ENCODE data around the gene HCN2. TPM values are rescaled to one million over a fixed set of nuclear protein-coding genes. Genes with fewer than 3 reads are reported as not detected.

Gene HCN2
- total and polyA plus RNA-seq, 7 donors: 0.04 to 0.13 (median 0.07) TPM; not detected in 3

DNA sequence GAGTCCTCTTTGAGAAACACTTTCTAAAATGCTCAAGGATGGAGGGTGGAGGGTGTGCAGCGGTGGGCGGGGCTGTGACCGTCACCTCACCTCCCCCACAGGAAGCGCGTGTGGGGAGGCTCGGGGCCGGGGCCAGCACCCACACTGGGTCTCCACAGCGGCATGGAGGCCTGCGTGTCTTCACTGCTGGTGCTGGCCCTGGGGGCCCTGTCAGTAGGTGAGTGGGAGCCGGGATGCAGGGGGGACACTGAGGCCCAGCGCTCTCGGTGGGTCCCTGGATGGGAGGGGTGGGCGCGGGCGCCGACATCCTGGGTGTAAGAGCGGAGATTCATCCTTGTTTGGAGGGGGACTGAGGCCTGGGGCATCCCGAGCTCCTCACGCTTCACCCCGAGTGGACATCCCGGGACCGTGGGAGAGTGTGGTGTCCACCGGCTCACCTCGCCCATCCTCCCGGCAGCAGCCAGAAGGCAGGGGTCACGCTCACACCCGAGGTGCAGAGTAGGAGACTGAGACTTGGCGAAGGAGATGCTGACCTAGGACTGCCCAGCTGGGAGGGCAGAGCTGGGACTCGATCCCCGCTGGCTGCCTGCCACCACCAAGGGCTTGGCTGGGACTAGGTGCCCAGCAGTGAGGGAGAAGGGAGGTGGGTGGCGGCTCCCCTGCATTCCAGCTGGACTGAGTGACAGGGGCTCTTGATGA lies 45.6 kb upstream of the HCN2 start, which contains the start of gene GZMM:
Gene GZMM, plus strand, starts transcription at position 144 of the 699 bp plus-strand sequence. Its CDS starts 19 bp downstream, at position 163.
- peaks cover 0 to 33% of the 10 kb centered on the region in 2 donors for H3K36me3 ChIP-seq (ENCODE audit: insufficient read depth in 1 of 2, low read depth in 1 of 2)
- no peak within 1 kb of the TSS for H3K27ac ChIP-seq
- no peaks in the 10 kb centered on the region for H3K4me1 ChIP-seq
- DNase-seq (no peak), ATAC-seq (peak in 3 of 4 donors; percentile 23 to 34 (median 34))
- no peaks in the 10 kb centered on the region for H3K27me3 ChIP-seq (ENCODE audit: insufficient read depth in 3 of 3, low read length in 2 of 3)
- H3K4me3 ChIP-seq: no peak within 1 kb of the TSS
- intact Hi-C loops (cut with DNase I): no loop called here
- no peaks in the 10 kb centered on the region for H3K9me3 ChIP-seq
- 47 to 57% (median 53%) methylated on average over 28 to 31 of the region's 31 CpGs for WGBS, 3 donors
- TF ChIP-seq, protein P1, sequence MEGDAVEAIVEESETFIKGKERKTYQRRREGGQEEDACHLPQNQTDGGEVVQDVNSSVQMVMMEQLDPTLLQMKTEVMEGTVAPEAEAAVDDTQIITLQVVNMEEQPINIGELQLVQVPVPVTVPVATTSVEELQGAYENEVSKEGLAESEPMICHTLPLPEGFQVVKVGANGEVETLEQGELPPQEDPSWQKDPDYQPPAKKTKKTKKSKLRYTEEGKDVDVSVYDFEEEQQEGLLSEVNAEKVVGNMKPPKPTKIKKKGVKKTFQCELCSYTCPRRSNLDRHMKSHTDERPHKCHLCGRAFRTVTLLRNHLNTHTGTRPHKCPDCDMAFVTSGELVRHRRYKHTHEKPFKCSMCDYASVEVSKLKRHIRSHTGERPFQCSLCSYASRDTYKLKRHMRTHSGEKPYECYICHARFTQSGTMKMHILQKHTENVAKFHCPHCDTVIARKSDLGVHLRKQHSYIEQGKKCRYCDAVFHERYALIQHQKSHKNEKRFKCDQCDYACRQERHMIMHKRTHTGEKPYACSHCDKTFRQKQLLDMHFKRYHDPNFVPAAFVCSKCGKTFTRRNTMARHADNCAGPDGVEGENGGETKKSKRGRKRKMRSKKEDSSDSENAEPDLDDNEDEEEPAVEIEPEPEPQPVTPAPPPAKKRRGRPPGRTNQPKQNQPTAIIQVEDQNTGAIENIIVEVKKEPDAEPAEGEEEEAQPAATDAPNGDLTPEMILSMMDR (IDR thresholded peaks at IDR 0.05): no peak

DNA sequence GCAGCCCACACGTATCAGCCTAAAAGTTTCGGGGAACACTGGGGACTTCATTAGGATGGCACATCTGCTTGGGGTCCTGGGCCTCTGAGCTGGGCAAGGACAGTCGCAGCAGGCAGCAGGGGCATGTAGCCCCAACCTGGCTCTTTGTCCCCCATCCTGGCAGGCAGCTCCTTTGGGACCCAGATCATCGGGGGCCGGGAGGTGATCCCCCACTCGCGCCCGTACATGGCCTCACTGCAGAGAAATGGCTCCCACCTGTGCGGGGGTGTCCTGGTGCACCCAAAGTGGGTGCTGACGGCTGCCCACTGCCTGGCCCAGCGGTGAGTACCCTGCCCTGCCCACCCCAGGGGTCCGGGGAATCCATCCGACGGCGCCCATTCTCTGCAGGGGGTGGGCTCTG lies 42.6 kb upstream of the HCN2 start:
- TF ChIP-seq, protein P1 (IDR thresholded peaks at IDR 0.05): no peak
- no peak for ATAC-seq
- Histone ChIP-seq H3K4me3 (no peak overlapping the region), H3K27me3 (ENCODE audit: insufficient read depth in 3 of 3, low read length in 2 of 3) (peaks cover 0 to 3% (median 0%) of the 10 kb centered on the region in 3 donors), H3K27ac (no peak overlapping the region), H3K4me1 (no peaks in the 10 kb centered on the region), H3K36me3 (ENCODE audit: insufficient read depth in 1 of 2, low read depth in 1 of 2) (peaks cover 0 to 11% of the 10 kb centered on the region in 2 donors), H3K9me3 (no peaks in the 10 kb centered on the region)
- WGBS, 3 donors: 81 to 85% (median 83%) methylated on average over 15 of the region's 15 CpGs
- DNase-seq: no peak
- intact Hi-C loops (cut with DNase I): no loop called here

GRCh38 chr19:547836-548720 lies 41.6 kb upstream of the HCN2 start:
- Histone ChIP-seq H3K4me3 (no peak overlapping the region), H3K9me3 (no peaks in the 10 kb centered on the region), H3K27me3 (ENCODE audit: insufficient read depth in 3 of 3, low read length in 2 of 3) (peaks cover 0 to 3% (median 0%) of the 10 kb centered on the region in 3 donors), H3K27ac (no peak overlapping the region), H3K36me3 (ENCODE audit: insufficient read depth in 1 of 2, low read depth in 1 of 2) (peaks cover 0 to 2% of the 10 kb centered on the region in 2 donors), H3K4me1 (no peaks in the 10 kb centered on the region)
- intact Hi-C loops (cut with DNase I): no loop called here
- ATAC-seq (no peak), DNase-seq (no peak)
- TF ChIP-seq, protein P1 (IDR thresholded peaks at IDR 0.05): no peak
- 79 to 82% (median 80%) methylated on average over 25 to 26 of the region's 26 CpGs for WGBS, 3 donors

DNA sequence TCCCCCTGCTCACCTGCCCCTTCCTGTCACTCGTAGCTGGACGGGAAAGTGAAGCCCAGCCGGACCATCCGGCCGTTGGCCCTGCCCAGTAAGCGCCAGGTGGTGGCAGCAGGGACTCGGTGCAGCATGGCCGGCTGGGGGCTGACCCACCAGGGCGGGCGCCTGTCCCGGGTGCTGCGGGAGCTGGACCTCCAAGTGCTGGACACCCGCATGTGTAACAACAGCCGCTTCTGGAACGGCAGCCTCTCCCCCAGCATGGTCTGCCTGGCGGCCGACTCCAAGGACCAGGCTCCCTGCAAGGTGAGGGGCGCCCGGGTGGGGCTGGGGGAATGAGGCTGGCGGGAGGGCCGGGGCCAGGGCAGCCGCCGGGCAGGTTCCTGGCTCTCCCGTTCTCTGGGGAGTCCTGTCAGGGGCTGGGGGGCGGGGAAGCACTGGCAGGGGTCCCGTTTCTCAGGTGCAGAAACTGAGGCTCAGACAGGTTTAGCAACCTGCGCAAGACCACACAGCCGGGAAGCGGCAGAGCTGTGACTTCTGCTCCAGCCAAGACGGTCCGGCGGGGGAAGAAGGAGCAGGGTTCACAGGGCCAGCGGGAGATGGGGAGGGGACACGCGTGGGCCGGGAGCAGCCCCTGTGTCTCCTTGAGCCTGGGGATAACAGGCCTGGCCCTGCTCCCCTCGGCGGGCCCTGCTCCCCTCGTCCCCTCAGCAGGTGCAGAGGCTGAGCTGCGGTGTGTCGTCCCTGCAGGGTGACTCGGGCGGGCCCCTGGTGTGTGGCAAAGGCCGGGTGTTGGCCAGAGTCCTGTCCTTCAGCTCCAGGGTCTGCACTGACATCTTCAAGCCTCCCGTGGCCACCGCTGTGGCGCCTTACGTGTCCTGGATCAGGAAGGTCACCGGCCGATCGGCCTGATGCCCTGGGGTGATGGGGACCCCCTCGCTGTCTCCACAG lies 40.5 kb upstream of the HCN2 start:
- 62 to 71% (median 65%) methylated on average over 43 to 52 of the region's 52 CpGs for WGBS, 3 donors
- Histone ChIP-seq H3K36me3 (ENCODE audit: insufficient read depth in 1 of 2, low read depth in 1 of 2) (no peaks in the 10 kb centered on the region), H3K27me3 (ENCODE audit: insufficient read depth in 3 of 3, low read length in 2 of 3) (peaks cover 0 to 3% (median 0%) of the 10 kb centered on the region in 3 donors), H3K4me1 (no peaks in the 10 kb centered on the region), H3K27ac (no peak overlapping the region), H3K4me3 (no peak overlapping the region), H3K9me3 (no peaks in the 10 kb centered on the region)
- TF ChIP-seq, protein P1 (IDR thresholded peaks at IDR 0.05): no peak
- DNase-seq: no peak
- intact Hi-C loops (cut with DNase I): no loop called here
- peak in 2 of 4 donors; percentile 7 to 23 for ATAC-seq
